Measurements from ENCODE around the gene OVCA2.
A peak's percentile ranks its signal among the peaks of the same experiment; 100 is the strongest.

Gene OVCA2

GRCh38 chr17:2065949-2066400 is 24.2 kb downstream of the OVCA2 start:
- no peak overlapping the region for H3K4me3 ChIP-seq (ENCODE audit: control insufficient read depth, low read depth, low read length)
- no peak for DNase-seq (ENCODE audit: low read depth)
- TF ChIP-seq, protein P1, sequence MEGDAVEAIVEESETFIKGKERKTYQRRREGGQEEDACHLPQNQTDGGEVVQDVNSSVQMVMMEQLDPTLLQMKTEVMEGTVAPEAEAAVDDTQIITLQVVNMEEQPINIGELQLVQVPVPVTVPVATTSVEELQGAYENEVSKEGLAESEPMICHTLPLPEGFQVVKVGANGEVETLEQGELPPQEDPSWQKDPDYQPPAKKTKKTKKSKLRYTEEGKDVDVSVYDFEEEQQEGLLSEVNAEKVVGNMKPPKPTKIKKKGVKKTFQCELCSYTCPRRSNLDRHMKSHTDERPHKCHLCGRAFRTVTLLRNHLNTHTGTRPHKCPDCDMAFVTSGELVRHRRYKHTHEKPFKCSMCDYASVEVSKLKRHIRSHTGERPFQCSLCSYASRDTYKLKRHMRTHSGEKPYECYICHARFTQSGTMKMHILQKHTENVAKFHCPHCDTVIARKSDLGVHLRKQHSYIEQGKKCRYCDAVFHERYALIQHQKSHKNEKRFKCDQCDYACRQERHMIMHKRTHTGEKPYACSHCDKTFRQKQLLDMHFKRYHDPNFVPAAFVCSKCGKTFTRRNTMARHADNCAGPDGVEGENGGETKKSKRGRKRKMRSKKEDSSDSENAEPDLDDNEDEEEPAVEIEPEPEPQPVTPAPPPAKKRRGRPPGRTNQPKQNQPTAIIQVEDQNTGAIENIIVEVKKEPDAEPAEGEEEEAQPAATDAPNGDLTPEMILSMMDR (conservative IDR thresholded peaks at IDR 0.05; ENCODE audit: control insufficient read depth, insufficient read depth, low read depth, low read length) = no peak

DNA sequence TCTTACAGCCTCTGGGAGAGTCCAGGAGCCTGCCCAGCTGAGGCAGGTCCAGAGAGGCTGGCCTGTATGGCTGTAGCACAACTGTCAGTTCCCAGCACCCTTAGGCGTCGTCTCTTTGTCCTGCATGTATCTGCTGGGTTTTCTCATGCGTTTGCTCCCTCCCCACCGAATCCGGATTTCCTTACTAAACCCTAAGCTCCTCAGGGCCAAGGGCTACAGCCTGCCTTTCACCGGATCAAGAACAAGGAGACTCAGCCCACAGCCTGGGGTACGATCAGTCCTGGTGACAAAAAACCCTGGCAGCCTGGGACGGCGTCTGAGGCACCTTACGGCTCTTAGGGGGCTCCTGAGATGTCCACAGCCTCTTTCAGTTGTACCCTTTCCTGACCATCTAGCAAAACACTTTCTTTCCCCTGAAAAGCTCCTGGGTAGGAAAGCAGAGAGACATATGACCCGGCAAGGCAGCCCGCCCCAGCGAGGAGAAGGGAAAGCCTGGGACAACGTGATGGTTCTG is 25.3 kb downstream of the OVCA2 start:
- TF ChIP-seq, protein P1 (conservative IDR thresholded peaks at IDR 0.05; ENCODE audit: control insufficient read depth, insufficient read depth, low read depth, low read length) = no peak
- H3K4me3 ChIP-seq (ENCODE audit: control insufficient read depth, low read depth, low read length) = no peak overlapping the region
- no peak for DNase-seq (ENCODE audit: low read depth)

DNA sequence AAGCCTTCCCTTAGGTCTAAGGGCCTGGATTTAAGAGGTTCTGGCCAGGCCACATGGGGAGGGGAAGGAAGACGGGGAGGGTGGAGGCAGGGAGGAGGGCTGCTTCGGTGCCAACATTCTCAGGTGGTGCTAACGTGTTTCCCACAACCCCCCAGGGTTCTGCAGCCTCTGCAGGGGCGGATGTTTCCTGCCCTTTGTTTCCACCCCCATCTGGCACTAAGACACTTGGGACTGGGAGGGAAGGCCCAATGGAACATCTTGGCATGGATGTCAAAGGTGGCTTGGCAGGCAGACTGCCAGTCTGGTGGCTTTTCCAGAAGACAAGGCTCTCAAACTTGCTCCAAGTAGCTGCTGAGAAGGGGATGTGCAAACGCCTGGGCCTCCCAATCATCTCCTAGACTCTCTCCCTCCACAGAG is 25.8 kb downstream of the OVCA2 start:
- DNase-seq (ENCODE audit: low read depth) = peak; percentile 84
- H3K4me3 ChIP-seq (ENCODE audit: control insufficient read depth, low read depth, low read length) = no peak overlapping the region
- TF ChIP-seq, protein P1 (conservative IDR thresholded peaks at IDR 0.05; ENCODE audit: control insufficient read depth, insufficient read depth, low read depth, low read length) = no peak

DNA sequence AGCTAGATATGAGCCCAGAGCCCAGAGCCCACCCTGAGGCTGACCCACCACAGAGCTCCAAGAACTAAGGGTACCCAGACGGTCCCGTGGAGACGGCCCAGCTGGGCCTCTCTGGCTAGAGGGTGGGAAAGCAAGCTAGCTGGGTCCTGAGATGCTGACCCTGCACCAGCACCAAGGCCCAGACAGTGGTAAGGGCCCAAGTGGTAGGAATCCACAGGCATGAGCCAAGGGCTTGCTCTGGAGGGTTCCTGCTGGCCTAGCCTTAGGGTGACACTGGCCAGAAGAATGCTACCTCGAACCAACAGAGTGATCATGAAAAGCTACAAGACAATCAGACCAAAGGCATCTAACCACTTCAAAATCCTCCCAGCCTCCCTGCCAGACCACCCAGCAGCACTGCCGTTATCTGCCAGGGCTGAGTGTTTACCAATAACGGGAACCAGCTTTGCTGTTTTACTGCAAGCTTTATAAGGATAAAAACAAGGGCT is 26.3 kb downstream of the OVCA2 start:
- peak; percentile 88 for DNase-seq (ENCODE audit: low read depth)
- TF ChIP-seq, protein P1 (conservative IDR thresholded peaks at IDR 0.05; ENCODE audit: control insufficient read depth, insufficient read depth, low read depth, low read length) = peak; percentile 17
- no peak overlapping the region for H3K4me3 ChIP-seq (ENCODE audit: control insufficient read depth, low read depth, low read length)

DNA sequence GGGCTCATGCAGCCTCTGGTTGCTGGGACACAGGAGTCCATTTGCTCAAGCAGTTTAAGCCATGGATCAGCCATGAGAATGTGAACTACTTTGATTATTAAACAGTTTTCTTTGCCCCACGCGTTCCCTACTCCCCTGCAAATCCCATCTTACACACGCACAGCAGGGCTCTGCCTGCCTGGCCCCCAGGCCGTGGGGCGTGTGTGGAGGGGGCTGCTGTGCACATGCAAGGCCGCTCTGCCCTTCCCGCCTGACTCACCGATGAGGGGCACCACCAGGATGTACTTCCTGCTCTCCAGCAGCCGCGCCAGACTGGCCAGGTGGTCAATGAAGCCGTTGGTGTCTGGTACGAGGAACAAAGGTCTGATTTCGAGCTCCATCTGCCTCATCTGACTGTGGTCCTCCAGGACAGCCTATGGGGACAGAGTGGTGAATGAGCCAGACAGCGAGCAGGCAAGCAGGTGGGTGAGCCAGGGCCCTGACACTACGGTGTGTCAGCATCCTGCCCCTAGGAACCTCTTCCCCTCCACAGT is 26.8 kb downstream of the OVCA2 start:
- H3K4me3 ChIP-seq (ENCODE audit: control insufficient read depth, low read depth, low read length) = no peak overlapping the region
- DNase-seq (ENCODE audit: low read depth) = peak; percentile 69
- TF ChIP-seq, protein P1 (conservative IDR thresholded peaks at IDR 0.05; ENCODE audit: control insufficient read depth, insufficient read depth, low read depth, low read length) = no peak

DNA sequence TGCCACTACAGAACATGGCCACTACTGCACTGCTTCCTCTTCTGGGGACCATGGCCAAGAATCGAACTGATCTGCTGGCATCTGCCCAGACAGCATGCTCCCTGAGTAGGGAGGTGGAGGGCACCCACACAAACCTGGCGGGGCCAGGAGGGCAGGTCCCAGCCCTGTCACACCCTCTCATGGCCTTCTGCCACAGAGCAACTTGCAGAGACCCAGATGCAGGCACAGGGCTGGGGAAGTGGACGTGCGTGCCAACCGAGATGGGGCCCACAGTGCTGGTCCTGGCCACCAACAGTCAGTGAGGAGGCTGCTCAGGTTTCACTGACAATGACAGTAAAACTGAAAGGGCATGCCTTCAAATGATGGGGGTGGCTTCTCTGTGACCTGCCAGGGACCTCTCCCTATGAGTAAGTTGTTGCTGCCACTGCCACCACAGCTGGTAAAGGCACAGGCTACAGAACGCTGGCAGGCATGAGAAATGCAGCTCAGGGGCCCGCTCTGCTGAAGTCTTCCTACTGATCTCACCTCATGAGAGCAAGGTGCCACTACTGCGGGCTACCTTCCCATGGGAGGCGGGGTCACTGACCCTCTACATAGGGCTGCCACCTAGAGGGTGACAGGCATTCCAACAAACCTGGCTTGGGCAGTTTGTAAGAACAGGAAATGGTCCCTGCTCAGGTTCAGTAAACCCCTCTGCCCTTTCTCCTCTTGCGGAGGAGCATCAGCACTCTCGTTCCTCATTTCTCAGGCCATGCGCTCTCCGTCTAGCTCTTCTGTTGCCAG is 28.6 kb downstream of the OVCA2 start:
- DNase-seq (ENCODE audit: low read depth) = no peak
- TF ChIP-seq, protein P1 (conservative IDR thresholded peaks at IDR 0.05; ENCODE audit: control insufficient read depth, insufficient read depth, low read depth, low read length) = no peak
- no peak overlapping the region for H3K4me3 ChIP-seq (ENCODE audit: control insufficient read depth, low read depth, low read length)
